ENCODE results near the gene ITGA7. TPM values are rescaled to one million over a fixed set of nuclear protein-coding genes. Genes with fewer than 3 reads are reported as not detected.

ITGA7 gene
- total RNA-seq, 1 experiment from 2014 or later, result 2.5 TPM

DNA sequence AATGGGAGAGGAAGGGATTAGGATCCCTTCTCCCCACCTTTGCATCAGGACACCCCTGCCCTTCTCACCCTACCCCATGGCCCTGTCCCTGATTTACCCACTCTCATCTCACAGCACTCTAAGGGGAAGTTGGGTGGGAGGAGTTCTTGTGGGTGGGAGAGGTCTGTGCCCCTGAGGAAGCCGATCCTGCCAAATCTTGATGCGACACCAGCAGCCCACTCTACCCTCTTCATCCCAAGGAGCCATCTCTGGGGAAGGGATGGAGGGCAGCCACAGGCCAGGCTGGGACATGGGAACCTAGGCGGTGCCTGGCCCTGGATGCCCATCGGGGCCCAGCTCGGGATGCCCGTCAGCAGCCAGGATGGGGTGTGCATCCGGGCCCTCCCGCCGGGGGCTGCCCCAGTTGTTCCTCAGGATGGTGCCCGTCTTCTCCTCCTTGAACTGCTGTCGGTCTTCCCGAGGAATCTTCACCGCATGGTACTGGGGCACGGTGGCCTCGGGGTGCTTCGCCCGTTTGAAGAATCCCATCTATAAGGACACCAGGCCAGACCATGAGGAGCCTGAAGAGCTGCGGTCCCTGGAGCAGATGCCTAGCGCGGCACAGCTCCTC, 22.8 kb downstream of the ITGA7 start:
- DNase-seq (ENCODE audit: low read depth, low spot score) (no peak), ATAC-seq (no peak)
- POLR2A ChIA-PET, result no interaction called here
- TF ChIP-seq, protein P1, sequence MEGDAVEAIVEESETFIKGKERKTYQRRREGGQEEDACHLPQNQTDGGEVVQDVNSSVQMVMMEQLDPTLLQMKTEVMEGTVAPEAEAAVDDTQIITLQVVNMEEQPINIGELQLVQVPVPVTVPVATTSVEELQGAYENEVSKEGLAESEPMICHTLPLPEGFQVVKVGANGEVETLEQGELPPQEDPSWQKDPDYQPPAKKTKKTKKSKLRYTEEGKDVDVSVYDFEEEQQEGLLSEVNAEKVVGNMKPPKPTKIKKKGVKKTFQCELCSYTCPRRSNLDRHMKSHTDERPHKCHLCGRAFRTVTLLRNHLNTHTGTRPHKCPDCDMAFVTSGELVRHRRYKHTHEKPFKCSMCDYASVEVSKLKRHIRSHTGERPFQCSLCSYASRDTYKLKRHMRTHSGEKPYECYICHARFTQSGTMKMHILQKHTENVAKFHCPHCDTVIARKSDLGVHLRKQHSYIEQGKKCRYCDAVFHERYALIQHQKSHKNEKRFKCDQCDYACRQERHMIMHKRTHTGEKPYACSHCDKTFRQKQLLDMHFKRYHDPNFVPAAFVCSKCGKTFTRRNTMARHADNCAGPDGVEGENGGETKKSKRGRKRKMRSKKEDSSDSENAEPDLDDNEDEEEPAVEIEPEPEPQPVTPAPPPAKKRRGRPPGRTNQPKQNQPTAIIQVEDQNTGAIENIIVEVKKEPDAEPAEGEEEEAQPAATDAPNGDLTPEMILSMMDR (IDR thresholded peaks at IDR 0.05), result no peak
- TF ChIP-seq POLR2AphosphoS5 (IDR thresholded peaks at IDR 0.05; ENCODE audit: low read depth, low read length) (no peak), TCF7L2 (IDR thresholded peaks at IDR 0.05; ENCODE audit: low read depth, low read length) (no peak), SIN3A (IDR thresholded peaks at IDR 0.05; ENCODE audit: borderline replicate concordance, insufficient read depth, low read depth, low read length) (no peak)
- TF ChIP-seq, protein P2, sequence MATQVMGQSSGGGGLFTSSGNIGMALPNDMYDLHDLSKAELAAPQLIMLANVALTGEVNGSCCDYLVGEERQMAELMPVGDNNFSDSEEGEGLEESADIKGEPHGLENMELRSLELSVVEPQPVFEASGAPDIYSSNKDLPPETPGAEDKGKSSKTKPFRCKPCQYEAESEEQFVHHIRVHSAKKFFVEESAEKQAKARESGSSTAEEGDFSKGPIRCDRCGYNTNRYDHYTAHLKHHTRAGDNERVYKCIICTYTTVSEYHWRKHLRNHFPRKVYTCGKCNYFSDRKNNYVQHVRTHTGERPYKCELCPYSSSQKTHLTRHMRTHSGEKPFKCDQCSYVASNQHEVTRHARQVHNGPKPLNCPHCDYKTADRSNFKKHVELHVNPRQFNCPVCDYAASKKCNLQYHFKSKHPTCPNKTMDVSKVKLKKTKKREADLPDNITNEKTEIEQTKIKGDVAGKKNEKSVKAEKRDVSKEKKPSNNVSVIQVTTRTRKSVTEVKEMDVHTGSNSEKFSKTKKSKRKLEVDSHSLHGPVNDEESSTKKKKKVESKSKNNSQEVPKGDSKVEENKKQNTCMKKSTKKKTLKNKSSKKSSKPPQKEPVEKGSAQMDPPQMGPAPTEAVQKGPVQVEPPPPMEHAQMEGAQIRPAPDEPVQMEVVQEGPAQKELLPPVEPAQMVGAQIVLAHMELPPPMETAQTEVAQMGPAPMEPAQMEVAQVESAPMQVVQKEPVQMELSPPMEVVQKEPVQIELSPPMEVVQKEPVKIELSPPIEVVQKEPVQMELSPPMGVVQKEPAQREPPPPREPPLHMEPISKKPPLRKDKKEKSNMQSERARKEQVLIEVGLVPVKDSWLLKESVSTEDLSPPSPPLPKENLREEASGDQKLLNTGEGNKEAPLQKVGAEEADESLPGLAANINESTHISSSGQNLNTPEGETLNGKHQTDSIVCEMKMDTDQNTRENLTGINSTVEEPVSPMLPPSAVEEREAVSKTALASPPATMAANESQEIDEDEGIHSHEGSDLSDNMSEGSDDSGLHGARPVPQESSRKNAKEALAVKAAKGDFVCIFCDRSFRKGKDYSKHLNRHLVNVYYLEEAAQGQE (IDR thresholded peaks at IDR 0.05; ENCODE audit: insufficient read depth in 1 of 2, low read depth in 2 of 2, low read length in 1 of 2), result no peak
- no TSS peak for BruUV-seq (replicated peaks)
- no peak overlapping the region for H3K27ac ChIP-seq (ENCODE audit: low read length)
- no peaks in the 10 kb centered on the region for H3K36me3 ChIP-seq (ENCODE audit: control insufficient read depth, insufficient read depth, low read length)
- H3K4me3 ChIP-seq (ENCODE audit: low read depth in 2 of 2, low read length in 2 of 2), result no peak overlapping the region
- H3K27me3 ChIP-seq (ENCODE audit: control insufficient read depth, insufficient read depth, low read length), result no peaks in the 10 kb centered on the region
- peaks cover 5% of the 10 kb centered on the region; the same call in 1 of the 2 replicates for H3K4me1 ChIP-seq (ENCODE audit: control insufficient read depth, insufficient read depth, low read length)
- CTCF ChIA-PET, result no interaction called here
- intact Hi-C loops (cut with micrococcal nuclease; ENCODE audit: unreplicated experiment), result no loop called here
- no peaks in the 10 kb centered on the region for H3K9me3 ChIP-seq (ENCODE audit: control insufficient read depth, insufficient read depth, low read depth, low read length)
- in situ Hi-C loops (cut with HindIII; ENCODE audit: low pct_unique_long_range_greater_than_20kb, low sequenced_read_pairs), result no loop called here

DNA sequence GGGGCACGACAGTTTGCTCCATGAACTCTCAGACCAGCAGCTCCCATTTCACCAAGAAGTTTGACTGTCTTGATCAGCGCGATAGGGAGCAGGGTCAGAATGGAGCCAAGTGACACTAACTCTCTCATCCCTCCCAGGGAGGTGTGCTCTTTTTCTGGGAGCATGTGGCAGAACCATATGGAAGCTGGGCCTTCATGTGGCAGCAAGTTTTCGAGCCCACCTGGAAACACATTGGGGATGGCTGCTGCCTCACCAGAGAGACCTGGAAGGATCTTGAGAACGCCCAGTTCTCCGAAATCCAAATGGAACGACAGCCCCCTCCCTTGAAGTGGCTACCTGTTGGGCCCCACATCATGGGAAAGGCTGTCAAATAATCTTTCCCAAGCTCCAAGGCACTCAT, 24.0 kb downstream of the ITGA7 start:
- DNase-seq (ENCODE audit: low read depth, low spot score) (no peak), ATAC-seq (no peak)
- BruUV-seq (replicated peaks), result no TSS peak
- no peaks in the 10 kb centered on the region for H3K36me3 ChIP-seq (ENCODE audit: control insufficient read depth, insufficient read depth, low read length)
- TF ChIP-seq POLR2AphosphoS5 (IDR thresholded peaks at IDR 0.05; ENCODE audit: low read depth, low read length), result no peak
- TF ChIP-seq, protein P1 (IDR thresholded peaks at IDR 0.05), result no peak
- TF ChIP-seq, protein P2 (IDR thresholded peaks at IDR 0.05; ENCODE audit: insufficient read depth in 1 of 2, low read depth in 2 of 2, low read length in 1 of 2), result no peak
- no peak for TF ChIP-seq TCF7L2 (IDR thresholded peaks at IDR 0.05; ENCODE audit: low read depth, low read length)
- TF ChIP-seq SIN3A (IDR thresholded peaks at IDR 0.05; ENCODE audit: borderline replicate concordance, insufficient read depth, low read depth, low read length), result no peak
- no peak overlapping the region for H3K27ac ChIP-seq (ENCODE audit: low read length)
- ChIA-PET POLR2A (no interaction called here), CTCF (no interaction called here)
- H3K4me3 ChIP-seq (ENCODE audit: low read depth in 2 of 2, low read length in 2 of 2), result no peak overlapping the region
- H3K4me1 ChIP-seq (ENCODE audit: control insufficient read depth, insufficient read depth, low read length), result peaks cover 5% of the 10 kb centered on the region; the same call in 1 of the 2 replicates
- H3K9me3 ChIP-seq (ENCODE audit: control insufficient read depth, insufficient read depth, low read depth, low read length), result no peaks in the 10 kb centered on the region
- in situ Hi-C loops (cut with HindIII; ENCODE audit: low pct_unique_long_range_greater_than_20kb, low sequenced_read_pairs) (no loop called here), intact Hi-C loops (cut with micrococcal nuclease; ENCODE audit: unreplicated experiment) (no loop called here)
- H3K27me3 ChIP-seq (ENCODE audit: control insufficient read depth, insufficient read depth, low read length), result no peaks in the 10 kb centered on the region

Data from Panc1 (cell line).